ENCODE data around the gene LIPG. TPM values are rescaled to one million over a fixed set of nuclear protein-coding genes. Genes with fewer than 3 reads are reported as not detected.
A peak's percentile ranks its signal among the peaks of the same experiment; 100 is the strongest.

The LIPG gene
- total RNA-seq, 4 donors from 2014 or later: 230 to 981 (median 515) TPM

GRCh38 chr18:49609256-49610021 lies 47.6 kb downstream of the LIPG start:
- H3K36me3 ChIP-seq: no peaks in the 10 kb centered on the region
- no peak for TF ChIP-seq POLR2A (IDR thresholded peaks at IDR 0.05)
- no peak for TF ChIP-seq CTCF (IDR thresholded peaks at IDR 0.05)
- 83% methylated on average over 3 of the region's 3 CpGs for WGBS, 2 donors
- H3K27ac ChIP-seq: peak overlapping the region in 1 of 3 donors; percentile 17
- H3K4me1 ChIP-seq: peaks cover 15 to 20% of the 10 kb centered on the region in 2 donors
- intact Hi-C loops (cut with DNase I): no loop called here
- H3K4me3 ChIP-seq (replicated peaks in 1 of 3): no peak overlapping the region
- DNase-seq: no peak
- H3K27me3 ChIP-seq: no peaks in the 10 kb centered on the region
- H3K9me3 ChIP-seq: no peaks in the 10 kb centered on the region

- Histone ChIP-seq H3K36me3 (no peaks in the 10 kb centered on the region), H3K27ac (no peak overlapping the region), H3K4me3 (replicated peaks in 1 of 3) (no peak overlapping the region), H3K27me3 (no peaks in the 10 kb centered on the region), H3K4me1 (peaks cover 17 to 20% of the 10 kb centered on the region in 2 donors), H3K9me3 (no peaks in the 10 kb centered on the region)
- intact Hi-C loops (cut with DNase I): no loop called here
- WGBS, 2 donors: 92 to 97% methylated on average over 3 of the region's 3 CpGs
- TF ChIP-seq CTCF (IDR thresholded peaks at IDR 0.05) (no peak), POLR2A (IDR thresholded peaks at IDR 0.05) (no peak)
- DNase-seq: no peak
These were observed 48.2 kb downstream of the LIPG start for GRCh38 chr18:49610022-49610445.

- intact Hi-C loops (cut with DNase I): no loop called here
- Histone ChIP-seq H3K4me1 (peaks cover 19 to 22% of the 10 kb centered on the region in 2 donors), H3K27ac (no peak overlapping the region), H3K36me3 (no peaks in the 10 kb centered on the region), H3K9me3 (no peaks in the 10 kb centered on the region), H3K4me3 (replicated peaks in 1 of 3) (no peak overlapping the region), H3K27me3 (no peaks in the 10 kb centered on the region)
- no peak for DNase-seq
- WGBS, 2 donors: 91 to 93% methylated on average over 3 of the region's 3 CpGs
- no peak for TF ChIP-seq CTCF (IDR thresholded peaks at IDR 0.05)
- no peak for TF ChIP-seq POLR2A (IDR thresholded peaks at IDR 0.05)
These were observed 49.5 kb downstream of the LIPG start for GRCh38 chr18:49611316-49611715.

GRCh38 chr18:49612515-49613033 lies 50.7 kb downstream of the LIPG start:
- WGBS, 2 donors: 40 to 41% methylated on average over 9 to 11 of the region's 11 CpGs
- Histone ChIP-seq H3K4me3 (replicated peaks in 1 of 3) (no peak overlapping the region), H3K27me3 (no peaks in the 10 kb centered on the region), H3K27ac (peak overlapping the region in 2 of 3 donors; percentile 71 to 78), H3K36me3 (no peaks in the 10 kb centered on the region), H3K4me1 (peaks cover 25 to 33% of the 10 kb centered on the region in 2 donors), H3K9me3 (no peaks in the 10 kb centered on the region)
- TF ChIP-seq POLR2A (IDR thresholded peaks at IDR 0.05) (no peak), CTCF (IDR thresholded peaks at IDR 0.05) (no peak)
- intact Hi-C loops (cut with DNase I): no loop called here
- DNase-seq: peak; percentile 40 to 66

GRCh38 chr18:49613141-49613640 lies 51.3 kb downstream of the LIPG start:
- Histone ChIP-seq H3K27ac (peak overlapping the region in 2 of 3 donors; percentile 71 to 78), H3K4me1 (peaks cover 31 to 39% of the 10 kb centered on the region in 2 donors), H3K4me3 (replicated peaks in 1 of 3) (no peak overlapping the region), H3K9me3 (no peaks in the 10 kb centered on the region), H3K27me3 (no peaks in the 10 kb centered on the region), H3K36me3 (no peaks in the 10 kb centered on the region)
- 13 to 26% methylated on average over 5 to 6 of the region's 7 CpGs for WGBS, 2 donors
- peak; percentile 23 to 47 for DNase-seq
- TF ChIP-seq POLR2A (IDR thresholded peaks at IDR 0.05) (no peak), CTCF (IDR thresholded peaks at IDR 0.05) (no peak)
- intact Hi-C loops (cut with DNase I): no loop called here
